A549 (cell line): ENCODE data around the gene ATG16L1. TPM values are rescaled to one million over a fixed set of nuclear protein-coding genes. Genes with fewer than 3 reads are reported as not detected.

Experiments
- ATAC-seq, 2 experiments: fragments of 200-7000 bp in 1 of 2; fragments of >200 bp in 1 of 2; cut with Nextera tagmentation in 1 of 2; cut with Tn5 transposase in 1 of 2; 3 replicates each; pipeline versions ENCODE4 v1.8.0 to v1.9.1; 2018 to 2020; ENCODE audit warnings: mild to moderate bottlenecking in 1 of 2, moderate library complexity in 1 of 2
- CTCF ChIA-PET: fragments of 300-600 bp; sonication (Branson Sonifier 250); formaldehyde crosslinking; extraction: SDS; loops from one replicate; lab custom pipeline; 2021; ENCODE audit warnings: antibody characterized with exemption, inconsistent platforms; lab: Yijun Ruan, JAX
- POLR2A ChIA-PET: fragments of 350-600 bp; formaldehyde crosslinking; extraction: SDS; loops from one replicate; lab custom pipeline; 2021; ENCODE audit warnings: antibody characterized with exemption, inconsistent platforms; lab: Yijun Ruan, JAX
- DNase-seq, 2 experiments: peaks; one replicate each; pipeline versions ENCODE4 v3.0.0 to v3.0.0-alpha.2; 2011 to 2016; ENCODE audit warnings: low read depth in 1 of 2, low spot score in 1 of 2
- FAIRE-seq: peaks from 2 replicates; lab custom pipeline; 2011; peaks lifted over from hg19 to GRCh38; lab: Jason Lieb, UNC
- H3K27ac ChIP-seq, 2 experiments: fragments of >200 bp; sonication (Bioruptor Twin); formaldehyde crosslinking; 3 replicates each; pipeline ENCODE4 v1.5.1; 2016 to 2017
- H3K4me1 ChIP-seq: fragments of >200 bp; sonication (Bioruptor Twin); formaldehyde crosslinking; 3 replicates; pipeline ENCODE4 v1.6.1; 2016
- H3K4me2 ChIP-seq: fragments of >200 bp; sonication (Bioruptor Twin); formaldehyde crosslinking; 3 replicates; pipeline ENCODE4 v1.6.1; 2016
- H3K4me3 ChIP-seq: fragments of >200 bp; sonication (Bioruptor Twin); formaldehyde crosslinking; 3 replicates; pipeline ENCODE4 v1.5.1; 2016
- H3K9me3 ChIP-seq: fragments of >200 bp; sonication (Bioruptor Twin); formaldehyde crosslinking; 3 replicates; pipeline ENCODE4 v1.6.1; 2016
- BHLHE40 ChIP-seq: IDR thresholded peaks from 2 replicates; pipeline ENCODE4 v1.6.1; 2012; ENCODE audit warnings: low read depth, low read length, inconsistent platforms
- CBX2 ChIP-seq: fragments of 200-600 bp; sonication (generic); IDR thresholded peaks from 2 replicates; pipeline ENCODE4 v1.6.1; 2016; ENCODE audit warnings: low read depth, mild to moderate bottlenecking, borderline replicate concordance
- CBX8 ChIP-seq: fragments of 200-600 bp; sonication (generic); IDR thresholded peaks from 2 replicates; pipeline ENCODE4 v1.6.1; 2016
- CEBPB ChIP-seq, 2 experiments: fragments of >200 bp in 1 of 2; sonication (Bioruptor Twin) in 1 of 2; formaldehyde crosslinking in 1 of 2; IDR thresholded peaks; 2 replicates each; pipeline ENCODE4 v1.6.1; 2012 to 2016
- CTCF ChIP-seq: fragments of >200 bp; sonication (Bioruptor Twin); formaldehyde crosslinking; IDR thresholded peaks from 3 replicates; pipeline ENCODE4 v1.5.1; 2016
- E2F6 ChIP-seq: IDR thresholded peaks from 2 replicates; pipeline ENCODE4 v1.6.1; 2012; ENCODE audit warnings: low read depth, borderline replicate concordance
- EP300 ChIP-seq, 2 experiments: fragments of >200 bp; sonication (Bioruptor Twin); formaldehyde crosslinking; IDR thresholded peaks; 2 replicates in 1 of 2; 3 replicates in 1 of 2; pipeline ENCODE4 v1.6.1; 2016 to 2017
- ESRRA ChIP-seq: fragments of 150-350 bp; IDR thresholded peaks from 2 replicates; pipeline ENCODE4 v1.6.1; 2014; ENCODE audit warnings: mild to moderate bottlenecking, low read length, borderline replicate concordance
- FOSB ChIP-seq: fragments of 250-450 bp; sonication (Bioruptor Pico); IDR thresholded peaks from 2 replicates; pipeline ENCODE4 v1.5.0; 2020; ENCODE audit warnings: mild to moderate bottlenecking, moderate library complexity
- FOXS1 ChIP-seq: fragments of 250-450 bp; sonication (Bioruptor Pico); IDR thresholded peaks from 2 replicates; pipeline ENCODE4 v1.5.0; 2020; ENCODE audit warnings: mild to moderate bottlenecking, moderate library complexity
- GATA3 ChIP-seq: IDR thresholded peaks from 2 replicates; pipeline ENCODE4 v1.6.1; 2012; ENCODE audit warnings: borderline replicate concordance
- HDAC2 ChIP-seq: fragments of 200-600 bp; sonication (generic); IDR thresholded peaks from 2 replicates; pipeline ENCODE4 v1.6.1; 2016
- HMGXB4 ChIP-seq: fragments of 250-450 bp; sonication (Bioruptor Pico); IDR thresholded peaks from 2 replicates; pipeline ENCODE4 v1.5.0; 2021; ENCODE audit warnings: mild to moderate bottlenecking, moderate library complexity, borderline replicate concordance
- HOXB5 ChIP-seq: fragments of 250-450 bp; sonication (Bioruptor Pico); IDR thresholded peaks from 2 replicates; pipeline ENCODE4 v1.5.0; 2020; ENCODE audit warnings: mild to moderate bottlenecking, moderate library complexity
- JUN ChIP-seq, 2 experiments: fragments of >200 bp; sonication (Bioruptor Twin); formaldehyde crosslinking; IDR thresholded peaks; 2 replicates in 1 of 2; 3 replicates in 1 of 2; pipeline ENCODE4 v1.6.1; 2016 to 2017
- JUNB ChIP-seq: fragments of >200 bp; sonication (Bioruptor Twin); formaldehyde crosslinking; IDR thresholded peaks from 2 replicates; pipeline ENCODE4 v1.6.1; 2016
- KDM1A ChIP-seq: fragments of 200-600 bp; sonication (generic); IDR thresholded peaks from 2 replicates; pipeline ENCODE4 v1.6.1; 2016; ENCODE audit warnings: low read depth, mild to moderate bottlenecking
- KDM5A ChIP-seq: fragments of 200-600 bp; sonication (generic); IDR thresholded peaks from 2 replicates; pipeline ENCODE4 v1.6.1; 2016; ENCODE audit warnings: antibody characterized with exemption, mild to moderate bottlenecking
- MAZ ChIP-seq: fragments of 150-350 bp; IDR thresholded peaks from 2 replicates; pipeline ENCODE4 v1.6.1; 2014; ENCODE audit warnings: antibody characterized with exemption, low read depth, low read length, borderline replicate concordance
- MYC ChIP-seq: IDR thresholded peaks from 2 replicates; pipeline ENCODE4 v1.6.1; 2012; ENCODE audit warnings: mild to moderate bottlenecking, inconsistent platforms, low read length, improper control_type of control experiment, borderline replicate concordance
- NPAS2 ChIP-seq: fragments of 250-450 bp; sonication (Bioruptor Pico); IDR thresholded peaks from 2 replicates; pipeline ENCODE4 v1.8.0; 2022; ENCODE audit warnings: mild to moderate bottlenecking, moderate library complexity, borderline replicate concordance
- NR3C1 ChIP-seq: fragments of >200 bp; sonication (Bioruptor Twin); formaldehyde crosslinking; IDR thresholded peaks from 3 replicates; pipeline ENCODE4 v1.6.1; 2017
- POLR2A ChIP-seq: IDR thresholded peaks from 2 replicates; pipeline ENCODE4 v1.6.1; 2012; ENCODE audit warnings: mild to moderate bottlenecking, low read length
- POLR2AphosphoS2 ChIP-seq: conservative IDR thresholded peaks from 2 replicates; pipeline ENCODE4 v1.6.1; 2012; ENCODE audit warnings: low read length, improper control_type of control experiment, inconsistent platforms
- RFX5 ChIP-seq: fragments of 450-650 bp; IDR thresholded peaks from 2 replicates; pipeline ENCODE4 v1.7.1; 2014; ENCODE audit warnings: antibody characterized with exemption, mild to moderate bottlenecking, moderate library complexity
- SREBF2 ChIP-seq: fragments of 450-650 bp; IDR thresholded peaks from 2 replicates; pipeline ENCODE4 v1.6.1; 2014; ENCODE audit warnings: mild to moderate bottlenecking, moderate library complexity
- TFCP2L1 ChIP-seq: fragments of 250-450 bp; sonication (Bioruptor Pico); IDR thresholded peaks from 2 replicates; pipeline ENCODE4 v1.5.0; 2021; ENCODE audit warnings: mild to moderate bottlenecking
- TP53 ChIP-seq: fragments of 250-450 bp; sonication (Bioruptor Pico); IDR thresholded peaks from 2 replicates; pipeline ENCODE4 v1.5.0; 2021; ENCODE audit warnings: mild to moderate bottlenecking, moderate library complexity
- ZC3H11A ChIP-seq: fragments of 450-650 bp; IDR thresholded peaks from 2 replicates; pipeline ENCODE4 v1.6.1; 2014; ENCODE audit warnings: antibody characterized with exemption, mild to moderate bottlenecking
- WGBS: methylation state at CpG from one replicate; pipeline ENCODE4 v1.1.6; 2017; ENCODE audit errors: missing lambda C conversion rate; 5-methylcytosine and 5-hydroxymethylcytosine counted together
- polyA plus RNA-seq, 4 experiments: library from polyadenylated mRNA; depleted of rRNA in 3 of 4; stranded (reverse); fragments of >200 nt; fragmentation: RNase III in 1 of 4; extraction: RNeasy Plus Mini Kit Qiagen cat#74134 plus additional on column Dnase treatment in 1 of 4; gene quantifications; 2 replicates in 3 of 4; 3 replicates in 1 of 4; pipeline ENCODE4 v1.2.3, GENCODE V29; 2011 to 2017

Gene ATG16L1
- polyA plus RNA-seq, 2 of the 4 experiments (the other 2 are of a cell fraction): 45.1 to 70.9 TPM

DNA sequence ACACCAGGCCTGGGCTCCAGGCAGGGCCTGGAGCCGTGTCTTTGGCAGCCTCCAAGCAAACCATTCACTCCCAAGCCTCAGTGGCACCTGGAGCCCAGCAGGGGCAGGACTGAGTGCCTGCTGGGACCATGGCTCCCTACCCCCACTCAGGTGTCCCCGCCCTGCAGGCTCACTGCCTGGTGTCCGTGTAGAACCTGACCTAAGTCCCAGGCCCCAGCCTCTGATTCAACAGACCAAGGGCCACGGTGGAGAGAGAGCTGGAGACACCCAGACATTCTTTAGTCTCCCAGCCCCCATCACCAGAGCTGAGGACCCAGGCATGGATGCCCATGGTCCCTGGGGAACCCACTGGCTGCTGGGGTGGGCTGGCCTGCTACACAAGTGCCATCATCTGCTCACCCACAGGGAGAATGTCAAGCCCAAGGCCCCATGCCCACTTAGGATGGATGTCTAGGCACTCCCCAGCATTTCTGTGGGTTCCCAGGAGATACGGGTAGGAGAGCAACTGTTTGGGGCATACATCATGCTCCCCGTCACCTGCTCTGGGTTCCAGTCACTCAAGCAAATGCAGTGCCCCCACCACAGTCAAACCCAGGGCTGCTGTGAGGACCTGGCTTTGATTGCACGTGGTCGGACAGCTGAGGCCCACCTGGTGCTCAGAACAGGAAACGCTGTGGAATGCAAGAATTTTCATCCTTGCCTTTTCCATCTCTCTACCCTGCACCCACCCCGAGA, 42.9 kb upstream of the ATG16L1 start:
- H3K4me1 ChIP-seq: peaks cover 19% of the 10 kb centered on the region
- peaks cover 4% of the 10 kb centered on the region; the same call in 1 of the 3 replicates for H3K9me3 ChIP-seq
- no peak for TF ChIP-seq BHLHE40
- TF ChIP-seq JUNB: no peak
- no peak for TF ChIP-seq NPAS2 (CRISPR knock-in tag)
- no peak for TF ChIP-seq E2F6
- no peak for TF ChIP-seq CBX8
- no peak for TF ChIP-seq HOXB5 (CRISPR knock-in tag)
- no peak for TF ChIP-seq ZC3H11A
- no peak for TF ChIP-seq HMGXB4 (CRISPR knock-in tag)
- TF ChIP-seq POLR2A: no peak
- TF ChIP-seq ESRRA: no peak
- TF ChIP-seq HDAC2: no peak
- no peak for TF ChIP-seq EP300 (IDR thresholded peaks at IDR 0.05)
- TF ChIP-seq POLR2AphosphoS2: no peak
- no peak for TF ChIP-seq GATA3
- no peak for TF ChIP-seq TFCP2L1 (CRISPR knock-in tag)
- no peak for TF ChIP-seq KDM5A
- TF ChIP-seq MAZ: no peak
- no peak for TF ChIP-seq FOSB (CRISPR knock-in tag)
- TF ChIP-seq CTCF: no peak
- no peak for TF ChIP-seq MYC
- peak overlapping the region in 1 of 2 experiments; percentile 32; a peak in 2 of 6 replicates for H3K27ac ChIP-seq
- ATAC-seq (peak; percentile 32 to 46; a peak in 4 of 6 replicates), DNase-seq (peak; percentile 14 to 31), FAIRE-seq (no peak)
- H3K4me2 ChIP-seq: peak overlapping the region; percentile 43
- POLR2A ChIA-PET: no interaction called here
- H3K4me3 ChIP-seq: no peak overlapping the region
- CTCF ChIA-PET: interaction anchor here (2.3 kb wide), 1 partner anchor 10 kb away, joined by 8 read pairs; no protein-coding TSS in a partner anchor
- WGBS: 75% methylated on average over 6 of the region's 10 CpGs

GRCh38 chr2:233209117-233209532, 42.3 kb upstream of the ATG16L1 start:
- POLR2A ChIA-PET: interaction anchor here (0.6 kb wide), 1 partner anchor 35 kb away, joined by 3 read pairs; no protein-coding TSS in a partner anchor
- DNase-seq (no peak), FAIRE-seq (no peak), ATAC-seq (no peak; a peak in 1 of 6 replicates)
- Histone ChIP-seq H3K9me3 (no peaks in the 10 kb centered on the region), H3K4me1 (peaks cover 19% of the 10 kb centered on the region), H3K27ac (peak overlapping the region; percentile 16 to 32; a peak in 1 of 6 replicates), H3K4me3 (no peak overlapping the region), H3K4me2 (peak overlapping the region; percentile 43)
- TF ChIP-seq FOXS1 (no peak), JUN (IDR thresholded peaks at IDR 0.05) (no peak), SREBF2 (no peak), KDM1A (no peak), CBX2 (no peak), TP53 (CRISPR knock-in tag) (no peak), NR3C1 (no peak), CEBPB (IDR thresholded peaks at IDR 0.05) (no peak), CBX8 (no peak), TFCP2L1 (CRISPR knock-in tag) (no peak), RFX5 (no peak), KDM5A (no peak), ZC3H11A (no peak), POLR2AphosphoS2 (no peak)
- CTCF ChIA-PET: interaction anchor here (1.1 to 2.3 kb wide), 3 partner anchors 9 to 15 kb away, joined by 3 to 8 read pairs (median 3); no protein-coding TSS in a partner anchor
- WGBS: 72% methylated on average over 4 of the region's 4 CpGs
